GM21423 (cell line): ENCODE results near the gene TMC8.

Experiments
- ATAC-seq: cut with Tn5 transposase; IDR thresholded peaks from one replicate; pipeline ENCODE4 v1.9.1; 2021; ENCODE audit warnings: mild to moderate bottlenecking, moderate library complexity; ENCODE audit not compliant: unreplicated experiment

Gene TMC8

DNA sequence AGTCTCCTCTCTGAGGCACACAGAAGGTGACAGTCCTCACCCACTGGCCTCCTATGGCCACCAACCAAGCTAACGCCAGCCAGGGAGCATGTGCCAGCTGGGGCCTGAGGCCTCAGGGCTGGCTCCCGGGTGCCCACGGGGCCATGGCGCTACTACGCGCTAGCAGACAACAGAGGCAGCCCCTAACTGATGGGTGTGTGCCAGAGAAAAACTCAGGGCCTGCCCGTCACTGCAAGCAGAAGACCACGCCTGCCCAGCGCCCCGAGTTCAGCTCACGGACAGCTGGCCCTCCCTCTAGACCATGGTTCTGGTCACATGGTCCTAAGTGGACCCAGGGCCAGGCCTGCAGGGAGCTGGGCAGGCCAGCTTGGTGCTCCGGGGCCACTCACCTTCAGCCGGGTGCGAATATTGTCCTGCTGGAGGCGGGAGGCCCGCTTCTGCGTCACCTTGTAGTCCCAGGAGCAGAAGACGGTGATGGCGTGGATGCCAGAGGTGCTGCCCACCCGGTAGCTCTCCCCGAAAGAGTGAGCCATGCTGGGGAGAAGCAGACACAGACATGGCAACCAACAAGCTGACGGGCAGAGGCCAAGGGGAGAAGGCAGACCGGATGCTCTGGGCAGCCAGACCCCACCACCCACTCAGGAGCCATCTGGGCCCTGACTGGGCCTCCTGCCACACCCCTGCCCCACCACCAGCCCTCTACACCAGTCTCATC lies 8.2 kb upstream of the TMC8 start:
- no peak for ATAC-seq

DNA sequence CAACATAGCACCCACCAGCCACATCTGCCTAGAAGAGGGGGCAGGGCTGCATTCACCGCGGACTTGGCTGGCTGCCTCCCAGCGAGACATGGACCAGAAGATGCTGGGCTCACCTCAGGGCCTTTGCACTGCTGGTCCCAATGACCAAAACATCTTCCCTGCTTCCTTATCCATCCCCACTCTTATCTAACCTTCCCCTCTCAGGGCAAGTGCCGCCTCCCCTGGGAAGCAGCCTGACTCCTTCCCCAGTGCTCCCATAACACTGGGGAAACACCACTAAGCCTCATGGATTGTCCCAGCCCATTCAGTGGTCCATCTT lies 7.7 kb upstream of the TMC8 start:
- ATAC-seq: no peak

DNA sequence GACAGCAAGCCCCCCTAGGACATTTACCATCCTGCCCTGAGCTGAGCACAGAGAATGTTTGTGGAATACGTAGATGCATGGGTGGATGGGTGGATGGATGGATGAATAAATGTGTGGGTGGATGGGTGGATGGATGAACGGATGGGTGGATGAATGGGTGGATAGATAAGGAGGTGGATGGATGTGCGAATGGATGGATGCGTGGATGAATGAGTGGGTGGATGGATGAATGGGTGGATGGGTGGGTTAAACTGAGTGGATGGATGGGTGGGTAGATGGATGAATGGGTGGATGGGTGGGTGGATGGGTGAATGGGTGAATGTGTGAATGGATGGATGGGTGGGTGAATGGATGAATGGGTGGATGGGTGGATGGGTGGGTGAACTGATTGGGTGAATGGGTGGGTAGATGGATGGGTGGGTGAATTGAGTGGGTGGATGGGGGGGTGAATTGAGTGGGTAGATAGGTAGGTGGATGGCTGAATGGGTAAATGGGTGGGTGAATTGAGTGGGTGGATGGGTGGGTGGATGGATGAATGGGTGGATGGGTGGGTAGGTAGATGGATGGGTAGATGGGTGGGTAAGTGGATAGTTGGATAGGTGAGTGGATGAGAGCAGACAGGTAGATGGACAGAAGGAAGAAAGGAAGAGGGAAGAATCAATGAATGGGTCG lies 7.2 kb upstream of the TMC8 start:
- ATAC-seq: no peak

DNA sequence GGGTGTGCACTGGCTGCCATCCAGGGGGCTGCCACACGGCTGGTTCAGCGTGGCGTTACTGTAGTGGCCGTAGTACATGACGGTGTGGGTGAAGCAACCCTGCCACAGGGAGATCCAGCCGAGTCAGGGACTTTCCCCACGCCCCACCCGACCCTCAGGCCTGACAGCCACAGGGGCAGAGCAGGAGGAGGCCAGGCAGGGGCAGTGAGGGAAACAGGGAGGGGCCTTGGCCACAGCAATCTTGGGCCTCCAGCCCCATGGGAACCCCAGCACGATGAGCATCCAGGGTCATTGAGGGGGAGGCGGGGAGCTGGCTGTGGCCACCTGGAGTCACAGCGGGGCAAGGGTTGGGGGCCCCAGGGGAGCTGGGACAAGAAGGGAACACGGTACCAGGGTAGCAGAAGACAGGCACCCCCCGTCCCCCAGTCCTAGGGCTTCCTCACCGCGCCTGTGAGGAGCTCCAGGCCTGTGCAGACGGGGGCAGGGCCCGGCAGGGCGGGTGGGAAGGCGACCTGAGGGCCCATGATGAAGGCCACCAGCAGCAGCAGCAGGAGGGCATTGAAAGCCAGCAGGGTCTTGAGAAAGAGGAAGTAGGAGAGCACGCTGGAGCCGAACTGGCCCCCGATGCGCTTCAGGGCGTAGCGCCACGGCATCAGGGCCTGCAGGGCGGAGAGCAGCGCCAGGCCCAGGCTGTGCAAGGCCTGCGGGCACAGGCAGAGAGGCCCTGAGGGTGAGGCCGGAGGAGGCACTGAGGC lies 6.3 kb upstream of the TMC8 start:
- no peak for ATAC-seq

DNA sequence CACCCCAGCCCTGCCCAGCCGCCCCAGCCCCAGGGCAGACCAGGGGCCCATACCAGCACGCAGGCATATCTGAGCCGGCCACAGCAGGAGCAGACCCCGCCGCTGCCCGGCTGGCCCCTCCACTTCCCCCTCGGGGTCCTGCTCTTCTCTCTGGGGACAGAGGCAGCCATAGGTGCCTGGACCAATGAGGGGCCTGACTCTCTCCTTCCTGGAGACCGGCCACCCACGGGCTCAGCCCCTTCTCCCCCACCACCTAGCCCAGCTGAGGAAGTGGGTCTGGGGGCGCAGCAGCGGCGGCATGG lies 5.8 kb upstream of the TMC8 start:
- ATAC-seq: no peak

DNA sequence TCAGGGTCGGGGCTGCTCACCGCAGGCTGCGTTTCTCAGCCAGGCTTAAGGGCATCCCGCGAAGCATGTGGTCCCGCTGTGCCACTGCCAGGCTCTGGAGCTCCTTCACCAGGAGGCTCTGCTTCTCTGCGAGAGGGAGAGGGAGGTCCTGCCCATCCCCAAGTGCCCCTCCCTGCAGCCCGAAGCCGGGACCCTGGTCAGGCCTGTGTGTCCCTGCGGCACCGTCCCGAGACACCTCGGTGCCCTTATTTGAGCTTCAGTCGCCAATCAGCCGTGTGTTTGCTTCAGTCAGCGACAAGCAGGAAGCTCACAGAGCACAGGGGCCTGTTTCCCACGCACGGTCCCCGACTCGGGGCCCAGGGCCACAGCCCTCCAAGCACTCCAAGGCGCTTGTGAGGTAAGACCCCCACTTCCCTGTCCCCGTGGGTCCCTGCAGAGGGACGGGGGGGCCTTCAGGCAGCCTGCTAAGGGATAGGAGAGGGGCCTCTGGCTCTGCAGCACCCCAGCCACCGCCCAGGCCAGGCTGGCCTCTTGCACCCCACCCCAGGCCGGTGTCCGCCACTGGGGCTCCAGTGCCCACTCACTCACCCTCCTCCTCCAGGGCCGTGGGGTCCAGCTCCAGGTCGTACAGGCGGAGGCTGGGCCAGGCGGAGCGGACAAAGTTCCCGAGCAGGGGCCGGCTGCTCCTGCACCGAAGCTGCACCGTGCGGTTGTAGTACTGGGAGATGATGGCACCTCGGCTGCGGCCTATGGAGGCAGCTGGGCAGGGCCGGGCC lies 5.2 kb upstream of the TMC8 start:
- no peak for ATAC-seq

DNA sequence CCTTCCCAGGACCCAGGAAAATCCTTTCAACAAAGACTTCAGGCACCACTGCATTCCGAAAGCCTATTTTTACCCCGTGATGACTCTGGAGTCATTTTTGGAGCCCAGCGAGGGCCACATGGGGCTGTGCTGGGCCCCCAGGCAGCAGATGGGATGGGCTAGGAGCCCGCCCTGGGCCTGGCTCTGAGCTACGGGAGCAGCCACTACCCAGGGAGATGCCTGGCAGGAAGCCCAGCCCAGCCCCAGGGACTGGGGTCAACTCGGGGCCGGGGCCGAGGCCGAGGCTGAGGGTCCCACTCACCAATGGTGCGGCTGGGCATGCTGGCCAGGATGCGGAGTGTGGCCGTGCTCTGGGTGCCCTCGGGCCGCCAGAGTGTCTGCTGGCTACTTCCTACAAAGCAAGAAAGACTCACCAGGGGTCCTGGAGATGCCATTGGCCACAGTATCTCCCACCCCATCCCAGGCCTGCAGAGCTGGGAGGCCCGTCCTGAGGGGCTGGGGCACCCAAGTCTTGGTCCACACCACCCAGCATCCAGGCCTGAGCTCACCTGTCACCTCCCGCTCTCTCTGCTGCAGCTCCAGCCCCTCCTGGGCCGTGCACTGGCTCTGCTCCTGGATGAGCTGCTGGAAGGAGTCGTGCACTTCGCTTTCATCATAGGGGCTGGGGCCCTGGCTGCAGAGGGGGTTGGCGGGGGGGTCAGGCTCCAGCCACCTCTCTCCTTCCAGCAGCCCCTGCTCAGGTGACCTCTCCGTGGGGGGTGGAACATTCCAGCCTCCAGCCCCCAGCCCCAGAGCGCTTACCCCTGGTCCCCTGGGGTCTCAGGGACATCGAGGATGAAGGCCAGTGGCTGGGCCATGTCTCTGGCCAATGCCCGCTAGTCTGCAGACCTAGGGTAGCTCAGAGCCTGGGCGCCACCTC lies 4.3 kb upstream of the TMC8 start:
- no peak for ATAC-seq

DNA sequence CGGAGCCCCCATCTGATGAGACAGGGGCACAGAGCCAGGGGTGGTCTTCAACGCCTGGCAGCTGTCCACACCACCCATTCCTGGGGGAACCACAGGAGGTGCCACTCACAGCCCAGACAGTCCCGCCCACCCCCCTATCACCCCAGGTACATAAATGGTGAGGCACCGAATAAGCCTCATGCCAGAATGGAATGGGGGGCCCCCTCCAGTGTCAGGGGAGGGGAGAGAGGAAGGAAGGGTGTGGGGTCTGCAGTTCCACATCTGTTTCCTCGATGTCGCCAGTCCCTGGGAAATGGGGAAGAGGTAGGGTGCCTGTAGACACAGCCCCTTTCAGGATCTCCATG lies 3.7 kb upstream of the TMC8 start:
- no peak for ATAC-seq

DNA sequence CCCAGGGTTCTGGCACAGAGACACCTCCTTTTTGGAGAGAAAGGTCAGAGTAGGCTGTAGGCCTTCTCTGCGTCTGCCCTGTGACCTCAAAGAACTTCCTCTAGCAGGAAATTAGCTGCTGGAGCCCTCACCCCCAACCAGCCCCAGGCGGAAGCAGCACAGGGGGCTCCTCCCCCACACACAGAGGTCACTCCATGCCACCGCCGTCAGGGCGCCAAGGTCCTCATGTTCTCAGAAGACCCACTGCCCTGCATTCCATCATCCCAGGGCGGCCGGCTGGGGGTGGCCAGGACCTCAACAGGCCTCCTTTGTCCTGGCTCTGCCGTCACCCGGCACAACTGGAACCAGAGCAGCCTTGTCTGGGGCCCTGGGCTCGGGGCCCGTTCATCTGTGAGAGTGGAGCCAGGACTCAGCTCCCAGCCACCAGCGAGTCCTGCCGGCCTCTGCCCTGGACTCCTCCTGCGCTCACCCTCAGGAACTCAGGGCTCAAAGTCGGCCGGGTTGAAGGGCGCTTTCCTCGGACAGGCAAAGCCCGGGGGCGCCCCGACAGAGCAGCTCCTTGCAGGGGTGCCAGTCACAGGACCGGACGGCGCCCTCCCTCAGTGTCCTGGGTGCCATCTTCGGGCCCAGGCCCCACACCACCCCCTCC lies 3.2 kb upstream of the TMC8 start:
- ATAC-seq: no peak

DNA sequence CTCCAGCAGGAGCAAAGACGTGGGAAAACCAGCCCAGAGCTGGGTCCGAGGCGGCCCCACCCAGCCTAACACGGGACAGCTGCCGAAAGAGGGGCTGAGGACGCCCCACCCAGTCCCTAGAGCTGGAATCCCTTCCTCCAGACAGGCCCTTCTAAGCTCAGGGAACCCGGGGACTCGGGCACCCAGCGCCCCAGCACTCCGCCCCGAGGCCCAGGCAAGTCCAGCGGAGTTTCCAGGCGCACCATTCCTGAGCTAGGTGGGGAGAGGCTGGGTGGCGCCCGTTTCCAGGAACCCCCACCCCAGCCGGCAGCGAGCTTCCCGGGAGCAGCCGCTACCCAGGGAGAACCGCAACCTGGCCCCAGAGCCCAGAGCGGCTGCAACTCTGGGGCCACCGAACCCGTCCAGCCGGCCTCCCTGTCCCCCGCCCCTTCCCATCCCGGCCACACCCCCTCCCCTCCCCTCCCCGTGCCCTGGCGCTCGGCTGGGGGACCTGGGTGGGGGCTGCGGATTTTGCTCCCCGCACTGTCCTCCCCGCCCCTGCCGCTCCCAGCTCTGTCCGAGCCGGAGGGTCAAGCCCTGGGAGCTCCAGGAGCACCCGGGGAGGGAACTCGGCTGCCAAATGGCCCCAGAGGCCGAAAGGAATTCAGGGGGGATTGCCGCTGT lies 2.6 kb upstream of the TMC8 start:
- ATAC-seq: no peak

DNA sequence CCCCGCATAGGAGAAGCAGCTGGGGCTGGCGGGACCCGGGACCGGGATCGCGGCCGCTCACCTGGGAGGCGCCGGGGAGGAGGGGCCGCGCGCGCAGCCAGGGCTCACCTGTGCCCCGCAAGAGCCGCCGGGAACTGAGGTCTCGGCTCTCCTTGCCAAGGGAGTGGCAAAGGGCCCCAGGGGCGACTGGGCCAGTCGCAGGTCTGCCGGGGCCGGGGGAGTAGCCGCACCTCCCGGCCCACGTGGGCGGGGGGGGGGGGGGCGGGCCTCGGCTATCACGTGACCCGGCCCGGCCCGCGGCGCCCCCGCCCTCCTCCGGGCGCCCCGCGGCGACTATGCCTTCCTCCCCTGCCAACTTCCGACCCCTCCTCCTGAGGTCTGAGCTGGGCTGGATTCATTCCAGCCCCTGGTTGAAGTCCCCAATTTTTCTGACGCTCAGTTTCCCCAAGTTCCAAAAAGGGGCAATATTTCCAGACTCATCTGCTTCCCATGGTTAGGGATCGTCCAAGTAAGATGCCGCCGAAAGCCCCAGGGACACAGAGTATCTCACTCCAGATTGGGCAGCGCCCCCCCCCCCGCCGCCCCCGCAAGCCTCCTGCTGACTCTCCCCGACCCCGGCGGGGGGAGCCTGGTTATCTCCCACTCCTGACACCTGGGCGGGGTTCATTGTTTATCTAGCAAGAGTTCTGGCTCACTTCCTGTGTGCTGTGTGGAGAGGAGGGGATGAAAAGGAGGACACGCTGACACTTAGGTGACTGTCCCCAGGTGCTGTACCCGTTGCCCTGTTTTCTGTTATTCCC lies 1.8 kb upstream of the TMC8 start, which contains the start of gene TMC6:
Gene TMC6, minus strand, starts transcription at position 205 of the 800 bp plus-strand sequence. CDS start 1,923 bp downstream, outside the sequence.
- peak; percentile 17 for ATAC-seq

DNA sequence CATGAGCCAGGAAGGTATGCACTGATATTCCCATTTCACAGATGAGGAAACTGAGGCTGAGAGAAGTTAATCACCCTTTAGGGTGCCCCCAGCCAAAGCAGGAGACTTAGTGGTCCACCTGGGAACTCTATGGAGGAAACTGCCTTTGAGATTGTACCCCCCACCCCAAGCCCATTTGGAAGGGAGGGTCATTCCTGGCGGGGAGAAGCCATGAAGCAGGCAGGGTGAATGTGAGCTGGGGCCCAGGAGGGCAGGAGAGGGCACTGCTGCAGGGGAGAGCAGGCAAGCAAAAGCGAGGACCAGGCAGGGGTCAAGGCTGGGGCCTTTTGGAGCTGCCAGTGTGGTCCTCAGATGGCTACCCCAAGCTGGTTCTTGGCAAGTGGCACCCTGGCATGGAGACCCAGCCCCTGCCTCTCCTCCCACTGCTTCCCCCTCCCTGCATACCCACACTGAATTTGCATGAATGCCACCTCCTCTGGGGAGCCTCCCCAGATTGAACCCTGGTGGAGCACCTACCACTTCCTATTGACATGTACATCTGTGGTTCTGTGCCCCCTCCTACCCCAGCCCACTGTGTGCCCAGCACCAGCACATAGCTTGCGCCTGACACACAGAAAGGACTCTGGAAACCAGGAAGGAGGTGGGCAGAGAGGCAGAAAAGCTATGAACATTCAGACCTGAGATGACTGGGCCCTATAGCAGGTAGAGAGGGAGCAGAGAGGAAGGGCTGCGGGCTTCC lies 1.1 kb upstream of the TMC8 start:
- no peak for ATAC-seq

DNA sequence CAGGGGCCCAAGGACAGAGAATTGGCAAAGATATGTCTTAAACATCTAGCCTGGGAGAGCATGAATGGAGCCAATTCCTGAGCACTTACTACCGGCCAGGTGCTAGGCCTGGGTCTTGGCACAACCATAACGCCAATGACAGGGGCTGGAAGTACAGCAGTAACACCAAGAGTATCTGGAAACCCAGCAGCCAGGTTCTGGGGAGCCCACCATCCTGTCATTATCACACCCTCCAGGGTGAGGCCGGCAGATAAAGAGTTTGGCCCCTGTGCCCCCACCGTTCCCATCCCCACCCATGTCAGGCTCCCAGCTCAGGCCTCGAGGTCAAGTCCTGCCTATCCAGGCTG lies 508 bp upstream of the TMC8 start:
- no peak for ATAC-seq

DNA sequence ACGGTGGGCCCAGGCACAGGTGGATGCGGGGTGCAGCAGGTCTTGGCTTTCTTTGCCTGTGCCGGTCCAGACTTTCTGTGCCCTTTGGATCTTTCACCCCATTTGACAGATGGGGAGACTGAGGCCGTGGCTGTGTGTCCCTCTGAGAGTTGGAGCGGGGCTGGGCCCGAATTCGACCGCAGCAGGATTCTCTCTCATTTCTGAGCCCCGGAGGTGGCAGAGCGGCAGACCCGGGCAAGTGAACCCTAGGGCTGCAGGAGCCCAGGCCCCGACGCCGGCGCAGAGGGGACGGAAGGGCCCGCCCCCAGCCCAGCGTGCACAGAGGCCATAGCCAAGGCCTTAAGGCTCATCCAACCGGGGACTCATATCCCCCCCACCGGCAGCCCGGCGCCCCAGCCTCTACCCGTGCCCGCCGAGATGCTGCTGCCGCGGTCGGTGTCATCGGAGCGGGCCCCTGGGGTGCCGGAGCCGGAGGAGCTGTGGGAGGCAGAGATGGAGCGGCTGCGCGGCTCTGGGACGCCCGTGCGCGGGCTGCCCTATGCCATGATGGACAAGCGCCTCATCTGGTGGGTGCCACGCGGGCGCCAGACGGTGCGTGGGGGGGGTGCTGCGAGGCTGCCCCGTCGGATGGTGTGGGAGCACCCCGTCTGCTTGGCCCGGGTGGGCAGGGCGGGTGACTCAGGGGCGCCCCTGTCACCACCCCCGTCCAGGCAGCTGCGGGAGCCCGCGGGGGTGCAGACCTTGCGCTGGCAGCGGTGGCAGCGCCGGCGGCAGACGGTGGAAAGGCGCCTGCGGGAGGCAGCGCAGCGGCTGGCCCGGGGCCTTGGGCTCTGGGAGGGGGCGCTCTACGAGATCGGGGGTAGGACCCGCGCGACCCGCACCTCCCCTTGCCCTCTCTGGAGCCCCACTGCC lies 857 bp downstream of the TMC8 start:
- ATAC-seq: no peak

DNA sequence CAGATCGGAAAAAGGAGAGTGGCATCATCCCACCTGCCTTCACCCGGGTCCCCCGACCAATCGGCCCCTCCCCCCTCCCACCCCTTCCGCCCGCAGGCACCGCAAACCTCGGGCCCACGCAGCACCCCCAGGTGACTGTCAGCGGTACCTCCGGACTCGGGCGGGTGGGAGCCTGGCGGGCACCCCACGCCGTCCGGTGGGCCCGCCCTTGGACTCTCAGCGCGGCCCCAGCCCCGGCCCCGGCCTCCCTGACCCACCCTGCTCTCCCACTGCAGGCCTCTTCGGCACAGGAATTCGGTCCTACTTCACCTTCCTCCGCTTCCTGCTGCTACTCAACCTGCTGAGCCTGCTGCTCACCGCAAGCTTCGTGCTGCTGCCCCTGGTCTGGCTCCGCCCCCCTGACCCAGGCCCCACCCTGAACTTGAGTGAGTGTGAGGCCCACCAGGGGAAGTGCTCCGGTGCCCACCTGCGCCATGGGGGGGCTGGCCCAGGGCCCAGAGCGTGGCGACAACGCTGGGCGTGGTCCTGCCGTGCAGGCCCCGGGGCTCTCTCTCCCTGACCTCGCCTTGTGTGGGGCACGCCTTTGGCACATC lies 1.6 kb downstream of the TMC8 start:
- no peak for ATAC-seq

DNA sequence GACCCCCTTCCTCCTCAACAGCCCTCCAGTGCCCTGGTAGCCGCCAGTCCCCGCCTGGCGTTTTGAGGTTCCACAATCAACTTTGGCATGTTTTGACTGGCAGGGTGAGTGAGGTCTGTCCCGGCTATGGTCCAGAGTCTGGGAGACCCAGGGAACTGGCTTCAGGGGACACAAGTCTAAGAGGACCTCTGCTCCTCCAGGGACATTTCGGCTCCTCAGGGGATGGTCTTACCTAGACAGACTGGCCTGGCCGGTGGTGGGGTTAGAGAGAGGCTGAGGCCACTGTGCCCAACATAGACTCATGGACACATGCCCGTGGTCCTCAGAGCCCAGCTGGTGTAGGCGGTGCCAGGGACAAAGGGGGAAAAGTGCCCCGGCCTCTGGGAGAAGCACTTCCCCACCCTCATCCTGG lies 2.2 kb downstream of the TMC8 start:
- no peak for ATAC-seq
